ENCODE data around the gene TBX19.
"Not testable (repeated sequence)": the region's sequence is repeated elsewhere in the genome, so short reads cannot be mapped to it uniquely, and the experiment has no call there.

The TBX19 gene

GRCh38 chr1:168348146-168348709 is 67.6 kb downstream of the TBX19 start:
- no peak overlapping the region for H3K4me3 ChIP-seq (ENCODE audit: insufficient read depth, low read depth, low read length)
- WGBS, 2 experiments, result 96 to 97% methylated on average over 8 of the region's 8 CpGs
- no peaks in the 10 kb centered on the region for H3K4me1 ChIP-seq (ENCODE audit: control insufficient read depth, insufficient read depth, low read length)
- no peaks in the 10 kb centered on the region for H3K36me3 ChIP-seq (ENCODE audit: control insufficient read depth, insufficient read depth, low read length)
- no peaks in the 10 kb centered on the region for H3K9me3 ChIP-seq (ENCODE audit: control insufficient read depth, low read length)
- H3K27ac ChIP-seq (ENCODE audit: insufficient read depth, low read depth, low read length, poor library complexity, severe bottlenecking), result no peak overlapping the region
- no peaks in the 10 kb centered on the region for H3K27me3 ChIP-seq (ENCODE audit: control insufficient read depth, insufficient read depth, low read length, poor library complexity, severe bottlenecking)

- not testable (repeated sequence) for H3K9me3 ChIP-seq (ENCODE audit: control insufficient read depth, low read length); H3K4me3 ChIP-seq (ENCODE audit: insufficient read depth, low read depth, low read length); H3K4me1 ChIP-seq (ENCODE audit: control insufficient read depth, insufficient read depth, low read length); H3K27me3 ChIP-seq (ENCODE audit: control insufficient read depth, insufficient read depth, low read length, poor library complexity, severe bottlenecking); H3K27ac ChIP-seq (ENCODE audit: insufficient read depth, low read depth, low read length, poor library complexity, severe bottlenecking); H3K36me3 ChIP-seq (ENCODE audit: control insufficient read depth, insufficient read depth, low read length)
- 83 to 88% methylated on average over 35 to 36 of the region's 36 CpGs for WGBS, 2 experiments
These were observed 73.9 kb downstream of the TBX19 start for GRCh38 chr1:168354335-168355269.

GRCh38 chr1:168360151-168361021 is 79.7 kb downstream of the TBX19 start:
- Histone ChIP-seq H3K9me3 (ENCODE audit: control insufficient read depth, low read length) (no peaks in the 10 kb centered on the region), H3K27ac (ENCODE audit: insufficient read depth, low read depth, low read length, poor library complexity, severe bottlenecking) (no peak overlapping the region), H3K27me3 (ENCODE audit: control insufficient read depth, insufficient read depth, low read length, poor library complexity, severe bottlenecking) (no peaks in the 10 kb centered on the region), H3K4me1 (ENCODE audit: control insufficient read depth, insufficient read depth, low read length) (no peaks in the 10 kb centered on the region), H3K4me3 (ENCODE audit: insufficient read depth, low read depth, low read length) (no peak overlapping the region), H3K36me3 (ENCODE audit: control insufficient read depth, insufficient read depth, low read length) (no peaks in the 10 kb centered on the region)
- WGBS, 2 experiments, result 87 to 92% methylated on average over 3 to 5 of the region's 7 CpGs

GRCh38 chr1:168361252-168361651 is 80.6 kb downstream of the TBX19 start:
- H3K36me3 ChIP-seq (ENCODE audit: control insufficient read depth, insufficient read depth, low read length), result no peaks in the 10 kb centered on the region
- no peaks in the 10 kb centered on the region for H3K4me1 ChIP-seq (ENCODE audit: control insufficient read depth, insufficient read depth, low read length)
- no peak overlapping the region for H3K4me3 ChIP-seq (ENCODE audit: insufficient read depth, low read depth, low read length)
- no peak overlapping the region for H3K27ac ChIP-seq (ENCODE audit: insufficient read depth, low read depth, low read length, poor library complexity, severe bottlenecking)
- H3K27me3 ChIP-seq (ENCODE audit: control insufficient read depth, insufficient read depth, low read length, poor library complexity, severe bottlenecking), result no peaks in the 10 kb centered on the region
- WGBS, 2 experiments, result 80 to 93% methylated on average over 2 of the region's 2 CpGs
- H3K9me3 ChIP-seq (ENCODE audit: control insufficient read depth, low read length), result no peaks in the 10 kb centered on the region

- Histone ChIP-seq H3K4me3 (ENCODE audit: insufficient read depth, low read depth, low read length) (no peak overlapping the region), H3K27me3 (ENCODE audit: control insufficient read depth, insufficient read depth, low read length, poor library complexity, severe bottlenecking) (no peaks in the 10 kb centered on the region), H3K36me3 (ENCODE audit: control insufficient read depth, insufficient read depth, low read length) (no peaks in the 10 kb centered on the region), H3K4me1 (ENCODE audit: control insufficient read depth, insufficient read depth, low read length) (no peaks in the 10 kb centered on the region), H3K27ac (ENCODE audit: insufficient read depth, low read depth, low read length, poor library complexity, severe bottlenecking) (no peak overlapping the region), H3K9me3 (ENCODE audit: control insufficient read depth, low read length) (no peaks in the 10 kb centered on the region)
- WGBS, 2 experiments, result 94 to 95% methylated on average over 4 of the region's 4 CpGs
These were observed 82.3 kb downstream of the TBX19 start for GRCh38 chr1:168362991-168363390.
